SW480 (cell line): ENCODE results near the gene CCDC80.

Experiments used
- DNase-seq: peaks from one replicate; pipeline ENCODE4 v3.0.0-alpha.2; 2016; ENCODE audit warnings: low spot score

The CCDC80 gene

GRCh38 chr3:112633757-112634156 lies 7.2 kb downstream of the CCDC80 start:
- no peak for DNase-seq

- DNase-seq: no peak
Observed at GRCh38 chr3:112633191-112633590, 7.8 kb downstream of the CCDC80 start.

GRCh38 chr3:112632596-112632995 lies 8.3 kb downstream of the CCDC80 start:
- no peak for DNase-seq

GRCh38 chr3:112631257-112631656 lies 9.7 kb downstream of the CCDC80 start:
- DNase-seq: no peak

GRCh38 chr3:112629425-112629824 lies 11.5 kb downstream of the CCDC80 start:
- no peak for DNase-seq

GRCh38 chr3:112627919-112628466 lies 12.9 kb downstream of the CCDC80 start:
- no peak for DNase-seq

- DNase-seq: no peak
Observed at GRCh38 chr3:112627419-112627818, 13.5 kb downstream of the CCDC80 start.

- DNase-seq: no peak
Observed at GRCh38 chr3:112623717-112624116, 17.2 kb downstream of the CCDC80 start.

GRCh38 chr3:112623213-112623612 lies 17.7 kb downstream of the CCDC80 start:
- no peak for DNase-seq

- DNase-seq: no peak
Observed at GRCh38 chr3:112619295-112619694, 21.6 kb downstream of the CCDC80 start.

- DNase-seq: no peak
Observed at GRCh38 chr3:112617285-112617684, 23.7 kb downstream of the CCDC80 start.

- no peak for DNase-seq
Observed at GRCh38 chr3:112615989-112616731, 24.8 kb downstream of the CCDC80 start.

- DNase-seq: no peak
Observed at GRCh38 chr3:112611752-112612515, 29.0 kb downstream of the CCDC80 start.

GRCh38 chr3:112610121-112610520 lies 30.8 kb downstream of the CCDC80 start:
- no peak for DNase-seq

- DNase-seq: no peak
Observed at GRCh38 chr3:112607863-112608262, 33.1 kb downstream of the CCDC80 start.

GRCh38 chr3:112606098-112606497 lies 34.8 kb downstream of the CCDC80 start:
- no peak for DNase-seq

- no peak for DNase-seq
Observed at GRCh38 chr3:112605285-112605684, 35.7 kb downstream of the CCDC80 start.

- no peak for DNase-seq
Observed at GRCh38 chr3:112604536-112604935, 36.4 kb downstream of the CCDC80 start.

GRCh38 chr3:112602217-112602838 lies 38.6 kb downstream of the CCDC80 start:
- DNase-seq: no peak

GRCh38 chr3:112598731-112599130 lies 42.2 kb downstream of the CCDC80 start:
- DNase-seq: no peak

GRCh38 chr3:112597945-112598344 lies 43.0 kb downstream of the CCDC80 start:
- no peak for DNase-seq

GRCh38 chr3:112594856-112595255 lies 46.1 kb downstream of the CCDC80 start:
- no peak for DNase-seq

- no peak for DNase-seq
Observed at GRCh38 chr3:112593258-112593657, 47.7 kb downstream of the CCDC80 start.
